Right lobe of liver (tissue), 4 donors: ENCODE data around the gene AURKA.

ENCODE experiments used
- CTCF ChIP-seq, 4 donors: fragments of 200-600 bp in 3 of 4; fragments of 450-650 bp in 1 of 4; IDR thresholded peaks; one replicate each; pipeline versions ENCODE4 v1.5.1 to v1.8.0; 2016 to 2022; ENCODE audit warnings: antibody characterized with exemption in 4 of 4, mild to moderate bottlenecking in 2 of 4
- POLR2A ChIP-seq: fragments of 450-650 bp; IDR thresholded peaks from one replicate; pipeline ENCODE4 v1.6.1; 2017; ENCODE audit warnings: antibody characterized with exemption, mild to moderate bottlenecking
- donor health status: DM: no; HTN: no; CAD: no.
- donor health status: DM: no; HTN: no; CAD: no.
- donor health status: DM: no; HTN: yes; CAD: no.

DNA sequence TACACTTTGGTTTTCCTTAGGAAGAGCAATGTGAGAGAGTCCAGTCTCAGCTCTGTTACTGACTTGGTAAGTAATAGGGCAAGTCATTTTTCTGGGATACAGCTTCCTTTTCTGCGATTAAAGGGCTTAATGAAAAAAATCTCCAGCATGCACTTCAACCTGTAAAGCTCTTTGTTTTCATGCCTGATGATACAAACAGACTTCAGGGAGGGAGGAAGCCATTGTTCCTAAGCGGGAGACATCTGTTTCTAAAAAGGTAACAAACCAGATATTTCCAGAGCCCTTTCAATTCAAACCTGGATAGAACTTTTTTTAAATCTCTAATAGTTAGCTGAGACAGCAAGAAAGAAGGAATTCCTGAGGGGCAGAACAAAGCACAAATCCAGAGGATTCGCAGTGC is 14.9 kb upstream of the AURKA start:
- TF ChIP-seq POLR2A (no peak), CTCF (IDR thresholded peaks at IDR 0.05) (no peak)
